ENCODE measurements around the gene CCL16.

DNA sequence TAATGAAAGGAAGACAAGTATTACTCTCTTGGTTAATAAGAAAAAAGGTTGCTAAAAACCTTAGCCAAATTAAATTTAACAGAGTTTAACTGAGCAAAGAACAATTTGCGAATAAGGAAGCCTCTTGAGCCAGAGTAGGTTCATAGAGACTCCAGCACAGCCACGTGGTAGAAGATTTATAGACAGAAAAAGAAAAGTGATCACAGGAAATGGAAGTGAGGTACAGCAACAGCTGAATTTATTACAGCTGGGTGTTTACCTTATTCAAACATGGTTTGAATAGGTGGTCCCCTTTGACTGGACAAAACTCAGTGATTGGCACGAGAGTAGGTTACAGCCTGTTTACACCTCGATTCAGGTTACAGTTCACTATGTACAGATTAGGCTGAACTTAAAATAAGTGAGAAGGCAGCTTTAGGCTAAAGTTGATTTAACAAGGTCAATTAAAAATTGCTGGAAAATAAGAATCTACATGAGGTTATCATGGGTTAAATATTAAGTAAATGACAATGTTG lies 23.4 kb upstream of the CCL16 start:
- TF ChIP-seq, protein P1, sequence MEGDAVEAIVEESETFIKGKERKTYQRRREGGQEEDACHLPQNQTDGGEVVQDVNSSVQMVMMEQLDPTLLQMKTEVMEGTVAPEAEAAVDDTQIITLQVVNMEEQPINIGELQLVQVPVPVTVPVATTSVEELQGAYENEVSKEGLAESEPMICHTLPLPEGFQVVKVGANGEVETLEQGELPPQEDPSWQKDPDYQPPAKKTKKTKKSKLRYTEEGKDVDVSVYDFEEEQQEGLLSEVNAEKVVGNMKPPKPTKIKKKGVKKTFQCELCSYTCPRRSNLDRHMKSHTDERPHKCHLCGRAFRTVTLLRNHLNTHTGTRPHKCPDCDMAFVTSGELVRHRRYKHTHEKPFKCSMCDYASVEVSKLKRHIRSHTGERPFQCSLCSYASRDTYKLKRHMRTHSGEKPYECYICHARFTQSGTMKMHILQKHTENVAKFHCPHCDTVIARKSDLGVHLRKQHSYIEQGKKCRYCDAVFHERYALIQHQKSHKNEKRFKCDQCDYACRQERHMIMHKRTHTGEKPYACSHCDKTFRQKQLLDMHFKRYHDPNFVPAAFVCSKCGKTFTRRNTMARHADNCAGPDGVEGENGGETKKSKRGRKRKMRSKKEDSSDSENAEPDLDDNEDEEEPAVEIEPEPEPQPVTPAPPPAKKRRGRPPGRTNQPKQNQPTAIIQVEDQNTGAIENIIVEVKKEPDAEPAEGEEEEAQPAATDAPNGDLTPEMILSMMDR (conservative IDR thresholded peaks at IDR 0.05; ENCODE audit: low read length), result no peak
- no peak for TF ChIP-seq EZH2phosphoT487 (IDR thresholded peaks at IDR 0.05; ENCODE audit: borderline replicate concordance)
